GM12892 (cell line): ENCODE data around the gene NID1.

Source experiments
- POLR2A ChIP-seq: IDR thresholded peaks from 2 replicates; pipeline ENCODE4 v1.6.1; 2011; ENCODE audit warnings: low read depth, low read length, control low read depth
- POLR2AphosphoS5 ChIP-seq: IDR thresholded peaks from 2 replicates; pipeline ENCODE4 v1.6.1; 2011; ENCODE audit warnings: low read depth, low read length, control low read depth

DNA sequence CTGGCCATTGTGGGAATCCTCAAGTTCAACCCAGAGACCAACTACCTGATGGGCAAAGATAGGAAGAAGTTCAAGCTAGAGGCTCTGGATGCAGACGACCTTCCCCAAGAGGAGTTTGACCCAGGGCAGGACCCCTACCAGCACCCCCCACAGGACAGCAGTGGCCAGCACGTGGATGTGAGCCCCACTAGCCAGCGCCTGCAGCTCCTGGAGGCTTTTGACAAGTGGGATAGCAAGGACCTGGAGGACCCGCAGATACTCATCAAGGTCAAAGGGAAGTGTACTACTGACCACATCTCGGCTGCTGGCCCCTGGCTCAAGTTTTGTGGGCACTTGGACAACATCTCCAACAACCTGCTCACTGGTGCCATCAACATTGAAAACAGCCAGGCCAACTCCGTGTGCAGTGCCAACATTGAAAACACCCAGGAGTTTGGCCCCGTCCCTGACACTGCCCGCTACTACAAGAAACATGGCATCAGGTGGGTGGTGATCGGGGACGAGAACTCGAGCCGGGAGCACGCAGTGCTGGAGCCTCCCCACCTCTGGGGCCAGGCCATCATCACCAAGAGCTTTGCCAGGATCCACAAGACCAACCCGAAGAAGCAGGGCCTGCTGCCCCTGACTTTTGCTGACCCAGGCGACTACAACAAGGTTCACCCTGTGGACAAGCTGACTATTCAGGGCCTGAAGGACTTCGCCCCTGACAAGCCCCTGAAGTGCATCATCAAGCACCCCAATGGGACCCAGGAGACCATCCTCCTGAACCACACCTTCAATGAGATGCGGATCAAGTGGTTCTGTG lies 46.8 kb upstream of the NID1 start:
- TF ChIP-seq POLR2AphosphoS5 (no peak), POLR2A (no peak)
